ENCODE data around the gene MSL1.

- TF ChIP-seq CTCF (IDR thresholded peaks at IDR 0.05): peak in 1 of 3 donors; percentile 75
- no peak for TF ChIP-seq POLR2A (IDR thresholded peaks at IDR 0.05)
These were observed 10.3 kb upstream of the MSL1 start for GRCh38 chr17:40111221-40112128.
